Panc1 (cell line): Measurements from ENCODE around the gene FCN3. TPM values are rescaled to one million over a fixed set of nuclear protein-coding genes. Genes with fewer than 3 reads are reported as not detected.

Experiments
- ATAC-seq: fragments of 200-7000 bp; cut with Tn5 transposase; 2 replicates; pipeline ENCODE4 v1.9.1; 2020; ENCODE audit warnings: mild to moderate bottlenecking, moderate library complexity
- BruUV-seq: library from RNA; stranded (reverse); fragments of 400-500 nt; replicated peaks from 2 replicates; lab custom pipeline; 2021; lab: Mats Ljungman, UMichigan
- CTCF ChIA-PET: fragments of 300-600 bp; sonication (Branson Sonifier 250); formaldehyde crosslinking; loops from one replicate; lab custom pipeline; 2022; ENCODE audit warnings: antibody characterized with exemption; lab: Charles Lee
- POLR2A ChIA-PET: fragments of 300-600 bp; sonication (Branson Sonifier 250); formaldehyde crosslinking; loops from one replicate; lab custom pipeline; 2022; ENCODE audit warnings: antibody characterized with exemption; lab: Charles Lee
- DNase-seq: peaks from one replicate; pipeline ENCODE4 v3.0.0-alpha.2; 2010; ENCODE audit warnings: low read depth, low spot score
- H3K27ac ChIP-seq: 2 replicates; pipeline ENCODE4 v1.5.1; 2011; ENCODE audit warnings: mild to moderate bottlenecking, low read length, inconsistent platforms
- H3K27me3 ChIP-seq: fragments of 200-500 bp; sonication (Bioruptor generic); 2 replicates; pipeline ENCODE4 v1.6.0; 2014; ENCODE audit warnings: low read length, inconsistent platforms; ENCODE audit not compliant: control insufficient read depth, insufficient read depth
- H3K36me3 ChIP-seq: fragments of 200-500 bp; sonication (Bioruptor generic); 2 replicates; pipeline ENCODE4 v1.5.1; 2014; ENCODE audit warnings: inconsistent platforms, mild to moderate bottlenecking, low read length, moderate library complexity; ENCODE audit not compliant: control insufficient read depth, insufficient read depth
- H3K4me1 ChIP-seq: 2 replicates; pipeline ENCODE4 v1.5.1; 2011; ENCODE audit warnings: inconsistent platforms, mild to moderate bottlenecking, low read length, moderate library complexity; ENCODE audit not compliant: control insufficient read depth, insufficient read depth
- H3K4me3 ChIP-seq, 2 experiments: 2 replicates each; pipeline ENCODE4 v1.5.1; 2011 to 2012; ENCODE audit warnings: low read depth in 2 of 2, low read length in 2 of 2, mild to moderate bottlenecking in 2 of 2, inconsistent platforms in 1 of 2, moderate library complexity in 1 of 2
- H3K9me3 ChIP-seq: fragments of 200-500 bp; sonication (Bioruptor generic); 2 replicates; pipeline ENCODE4 v1.5.1; 2014; ENCODE audit warnings: low read depth, mild to moderate bottlenecking, inconsistent platforms, low read length, moderate library complexity; ENCODE audit not compliant: control insufficient read depth, insufficient read depth
- CTCF ChIP-seq: fragments of 450-650 bp; IDR thresholded peaks from 2 replicates; pipeline ENCODE4 v1.5.1; 2017; ENCODE audit warnings: mild to moderate bottlenecking
- POLR2AphosphoS5 ChIP-seq: IDR thresholded peaks from 2 replicates; pipeline ENCODE4 v1.6.1; 2012; ENCODE audit warnings: mild to moderate bottlenecking, low read depth, low read length, moderate library complexity
- SIN3A ChIP-seq: IDR thresholded peaks from 2 replicates; pipeline ENCODE4 v1.6.1; 2012; ENCODE audit warnings: low read depth, mild to moderate bottlenecking, low read length, moderate library complexity, borderline replicate concordance; ENCODE audit not compliant: insufficient read depth
- TCF7L2 ChIP-seq: IDR thresholded peaks from 2 replicates; pipeline ENCODE4 v1.6.1; 2011; ENCODE audit warnings: mild to moderate bottlenecking, low read depth, low read length, inconsistent platforms
- in situ Hi-C: cut with HindIII; loops from 2 replicates; pipeline ENCODE4 v1.10.0; 2016; ENCODE audit warnings: low sequenced_read_pairs, low pct_unique_long_range_greater_than_20kb
- intact Hi-C: fragments of 100-400 bp; cut with micrococcal nuclease; formaldehyde crosslinking; loops from one replicate; pipeline ENCODE4 v1.10.0; 2022; ENCODE audit not compliant: unreplicated experiment
- total RNA-seq: library from RNA; stranded (reverse); gene quantifications from one replicate; pipeline ENCODE4 v1.2.1, GENCODE V29; 2021; ENCODE audit not compliant: unreplicated experiment
- TF ChIP-seq, protein P1 (sequence below), 2 experiments: IDR thresholded peaks; 2 replicates each; pipeline ENCODE4 v1.6.1; 2011 to 2012; ENCODE audit warnings: low read depth in 2 of 2, control low read depth in 1 of 2, low read length in 1 of 2, mild to moderate bottlenecking in 1 of 2, moderate library complexity in 1 of 2; ENCODE audit not compliant: insufficient read depth in 1 of 2

Gene FCN3
- total RNA-seq, 1 experiment from 2014 or later: not detected

DNA sequence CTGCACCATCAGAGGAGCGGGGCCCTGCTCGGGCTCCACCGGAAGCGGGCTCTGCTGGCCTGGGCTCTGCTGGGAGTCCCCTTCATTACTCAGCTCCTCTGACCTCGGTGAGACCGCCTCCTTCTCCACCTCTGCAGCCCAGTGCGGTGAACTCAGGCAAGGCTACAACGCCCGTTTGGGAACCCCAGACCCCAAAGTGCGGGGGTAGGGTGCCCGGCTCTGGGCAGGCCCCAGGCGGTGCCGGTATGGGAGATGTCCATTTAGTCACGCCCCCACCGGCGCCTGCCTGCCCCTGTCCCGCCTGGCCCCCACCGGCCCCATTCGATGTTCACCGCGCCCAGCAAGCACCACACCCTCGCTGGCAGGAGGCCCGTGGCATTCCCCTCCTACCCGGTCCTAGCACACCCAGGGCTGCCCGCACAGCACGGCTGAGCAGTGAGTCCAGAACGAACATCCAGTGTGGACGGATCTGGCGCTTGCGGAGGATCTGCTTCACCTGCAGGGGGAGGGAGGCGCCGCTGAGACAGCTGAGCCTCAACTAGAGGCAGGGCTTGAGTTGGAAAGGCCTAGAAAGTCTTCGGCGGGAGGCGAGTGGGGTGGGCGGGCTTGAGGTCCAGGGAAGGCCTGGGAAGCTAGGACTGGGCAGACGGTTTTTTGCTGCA, 17.9 kb downstream of the FCN3 start:
- DNase-seq (no peak), ATAC-seq (no peak)
- in situ Hi-C loops: no loop called here
- Histone ChIP-seq H3K4me1 (no peaks in the 10 kb centered on the region; the same call in 1 of the 2 replicates), H3K27me3 (no peaks in the 10 kb centered on the region), H3K36me3 (no peaks in the 10 kb centered on the region; the same call in 1 of the 2 replicates), H3K9me3 (no peaks in the 10 kb centered on the region), H3K27ac (no peak overlapping the region), H3K4me3 (no peak overlapping the region)
- POLR2A ChIA-PET: no interaction called here
- BruUV-seq: no TSS peak
- TF ChIP-seq, protein P1, sequence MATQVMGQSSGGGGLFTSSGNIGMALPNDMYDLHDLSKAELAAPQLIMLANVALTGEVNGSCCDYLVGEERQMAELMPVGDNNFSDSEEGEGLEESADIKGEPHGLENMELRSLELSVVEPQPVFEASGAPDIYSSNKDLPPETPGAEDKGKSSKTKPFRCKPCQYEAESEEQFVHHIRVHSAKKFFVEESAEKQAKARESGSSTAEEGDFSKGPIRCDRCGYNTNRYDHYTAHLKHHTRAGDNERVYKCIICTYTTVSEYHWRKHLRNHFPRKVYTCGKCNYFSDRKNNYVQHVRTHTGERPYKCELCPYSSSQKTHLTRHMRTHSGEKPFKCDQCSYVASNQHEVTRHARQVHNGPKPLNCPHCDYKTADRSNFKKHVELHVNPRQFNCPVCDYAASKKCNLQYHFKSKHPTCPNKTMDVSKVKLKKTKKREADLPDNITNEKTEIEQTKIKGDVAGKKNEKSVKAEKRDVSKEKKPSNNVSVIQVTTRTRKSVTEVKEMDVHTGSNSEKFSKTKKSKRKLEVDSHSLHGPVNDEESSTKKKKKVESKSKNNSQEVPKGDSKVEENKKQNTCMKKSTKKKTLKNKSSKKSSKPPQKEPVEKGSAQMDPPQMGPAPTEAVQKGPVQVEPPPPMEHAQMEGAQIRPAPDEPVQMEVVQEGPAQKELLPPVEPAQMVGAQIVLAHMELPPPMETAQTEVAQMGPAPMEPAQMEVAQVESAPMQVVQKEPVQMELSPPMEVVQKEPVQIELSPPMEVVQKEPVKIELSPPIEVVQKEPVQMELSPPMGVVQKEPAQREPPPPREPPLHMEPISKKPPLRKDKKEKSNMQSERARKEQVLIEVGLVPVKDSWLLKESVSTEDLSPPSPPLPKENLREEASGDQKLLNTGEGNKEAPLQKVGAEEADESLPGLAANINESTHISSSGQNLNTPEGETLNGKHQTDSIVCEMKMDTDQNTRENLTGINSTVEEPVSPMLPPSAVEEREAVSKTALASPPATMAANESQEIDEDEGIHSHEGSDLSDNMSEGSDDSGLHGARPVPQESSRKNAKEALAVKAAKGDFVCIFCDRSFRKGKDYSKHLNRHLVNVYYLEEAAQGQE (IDR thresholded peaks at IDR 0.05; ENCODE audit: insufficient read depth in 1 of 2, low read depth in 2 of 2, low read length in 1 of 2): no peak
- TF ChIP-seq CTCF (no peak), SIN3A (no peak), POLR2AphosphoS5 (no peak), TCF7L2 (no peak)
- intact Hi-C loops: no loop called here
- CTCF ChIA-PET: interaction anchor here (0.5 to 2.2 kb wide), 4 partner anchors 9 to 412 kb away, joined by 5 to 12 read pairs (median 9); partner anchors contain the start of gene MAP3K6

DNA sequence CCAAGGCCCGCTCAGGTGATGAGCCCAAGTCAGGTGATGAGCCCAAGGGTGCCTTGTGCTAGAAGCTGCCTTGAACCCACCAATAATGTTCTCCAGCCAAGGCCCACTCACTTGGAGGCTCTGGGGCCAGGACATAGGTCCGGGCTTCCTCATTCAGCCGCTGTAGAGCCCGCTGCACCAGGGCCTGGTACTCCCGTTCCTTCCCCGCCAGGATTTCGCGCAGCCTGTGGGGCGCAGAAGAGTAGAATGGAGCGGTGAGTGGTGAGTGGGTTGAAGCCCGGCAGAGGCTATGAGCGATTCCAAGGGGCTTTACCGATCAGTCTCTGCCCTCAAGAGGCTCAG, 18.4 kb downstream of the FCN3 start:
- DNase-seq (no peak), ATAC-seq (no peak)
- TF ChIP-seq CTCF: no peak
- no peak for TF ChIP-seq TCF7L2
- TF ChIP-seq, protein P1 (IDR thresholded peaks at IDR 0.05; ENCODE audit: insufficient read depth in 1 of 2, low read depth in 2 of 2, low read length in 1 of 2): no peak
- TF ChIP-seq POLR2AphosphoS5: no peak
- TF ChIP-seq SIN3A: no peak
- no TSS peak for BruUV-seq
- intact Hi-C loops: no loop called here
- Histone ChIP-seq H3K27me3 (no peaks in the 10 kb centered on the region), H3K4me3 (no peak overlapping the region), H3K9me3 (no peaks in the 10 kb centered on the region), H3K27ac (no peak overlapping the region), H3K4me1 (peaks cover 5% of the 10 kb centered on the region), H3K36me3 (no peaks in the 10 kb centered on the region; the same call in 1 of the 2 replicates)
- POLR2A ChIA-PET: no interaction called here
- in situ Hi-C loops: no loop called here
- CTCF ChIA-PET: no interaction called here
